ENCODE measurements around the gene HRH2. TPM values are rescaled to one million over a fixed set of nuclear protein-coding genes. Genes with fewer than 3 reads are reported as not detected.

Gene HRH2
- total RNA-seq, 1 donor from 2014 or later, result 96.9 TPM

- H3K4me1 Mint-ChIP-seq (ENCODE audit: low read depth), result no peaks in the 10 kb centered on the region
- H3K4me3 Mint-ChIP-seq, result no peak overlapping the region
- intact Hi-C loops (cut with micrococcal nuclease), result no loop called here
- peaks cover 19% of the 10 kb centered on the region for H3K27me3 Mint-ChIP-seq (ENCODE audit: insufficient read depth)
- H3K36me3 Mint-ChIP-seq (ENCODE audit: low read depth), result no peaks in the 10 kb centered on the region
- DNase-seq (ENCODE audit: low spot score), result no peak
- no peaks in the 10 kb centered on the region for H3K9me3 Mint-ChIP-seq
- no peak overlapping the region for H3K27ac Mint-ChIP-seq
Observed at GRCh38 chr5:175736652-175737051, 78.8 kb downstream of the HRH2 start.

GRCh38 chr5:175737481-175737880 is 79.6 kb downstream of the HRH2 start:
- H3K4me3 Mint-ChIP-seq, result no peak overlapping the region
- H3K36me3 Mint-ChIP-seq (ENCODE audit: low read depth), result no peaks in the 10 kb centered on the region
- H3K4me1 Mint-ChIP-seq (ENCODE audit: low read depth), result no peaks in the 10 kb centered on the region
- DNase-seq (ENCODE audit: low spot score), result no peak
- peaks cover 22% of the 10 kb centered on the region for H3K27me3 Mint-ChIP-seq (ENCODE audit: insufficient read depth)
- H3K27ac Mint-ChIP-seq, result no peak overlapping the region
- intact Hi-C loops (cut with micrococcal nuclease), result no loop called here
- no peaks in the 10 kb centered on the region for H3K9me3 Mint-ChIP-seq

- no peaks in the 10 kb centered on the region for H3K36me3 Mint-ChIP-seq (ENCODE audit: low read depth)
Observed at GRCh38 chr5:175738126-175738525, 80.3 kb downstream of the HRH2 start.

GRCh38 chr5:175738602-175739133 is 80.8 kb downstream of the HRH2 start:
- Mint-ChIP-seq H3K9me3 (no peaks in the 10 kb centered on the region), H3K27me3 (ENCODE audit: insufficient read depth) (peaks cover 27% of the 10 kb centered on the region), H3K36me3 (ENCODE audit: low read depth) (no peaks in the 10 kb centered on the region), H3K4me3 (no peak overlapping the region), H3K4me1 (ENCODE audit: low read depth) (no peaks in the 10 kb centered on the region), H3K27ac (no peak overlapping the region)
- intact Hi-C loops (cut with micrococcal nuclease), result no loop called here
- no peak for DNase-seq (ENCODE audit: low spot score)

More at GRCh38 chr5:175738126-175738525, 80.3 kb downstream of the HRH2 start:
- no peak for DNase-seq (ENCODE audit: low spot score)
- intact Hi-C loops (cut with micrococcal nuclease), result no loop called here
- no peak overlapping the region for H3K4me3 Mint-ChIP-seq
- H3K4me1 Mint-ChIP-seq (ENCODE audit: low read depth), result no peaks in the 10 kb centered on the region
- H3K9me3 Mint-ChIP-seq, result no peaks in the 10 kb centered on the region
- H3K27me3 Mint-ChIP-seq (ENCODE audit: insufficient read depth), result peaks cover 27% of the 10 kb centered on the region
- H3K27ac Mint-ChIP-seq, result no peak overlapping the region

GRCh38 chr5:175740014-175740413 is 82.1 kb downstream of the HRH2 start:
- Mint-ChIP-seq H3K27ac (no peak overlapping the region), H3K36me3 (ENCODE audit: low read depth) (no peaks in the 10 kb centered on the region), H3K9me3 (no peaks in the 10 kb centered on the region), H3K4me1 (ENCODE audit: low read depth) (no peaks in the 10 kb centered on the region), H3K4me3 (no peak overlapping the region), H3K27me3 (ENCODE audit: insufficient read depth) (peaks cover 30% of the 10 kb centered on the region)
- DNase-seq (ENCODE audit: low spot score), result no peak
- intact Hi-C loops (cut with micrococcal nuclease), result no loop called here

GRCh38 chr5:175741556-175741955 is 83.7 kb downstream of the HRH2 start:
- H3K27ac Mint-ChIP-seq, result no peak overlapping the region
- no peak overlapping the region for H3K4me3 Mint-ChIP-seq
- no peaks in the 10 kb centered on the region for H3K4me1 Mint-ChIP-seq (ENCODE audit: low read depth)
- no peak for DNase-seq (ENCODE audit: low spot score)
- intact Hi-C loops (cut with micrococcal nuclease), result no loop called here
- H3K9me3 Mint-ChIP-seq, result no peaks in the 10 kb centered on the region
- no peaks in the 10 kb centered on the region for H3K36me3 Mint-ChIP-seq (ENCODE audit: low read depth)
- peaks cover 31% of the 10 kb centered on the region for H3K27me3 Mint-ChIP-seq (ENCODE audit: insufficient read depth)

- DNase-seq (ENCODE audit: low spot score), result no peak
- Mint-ChIP-seq H3K27me3 (ENCODE audit: insufficient read depth) (peaks cover 30% of the 10 kb centered on the region), H3K9me3 (no peaks in the 10 kb centered on the region), H3K4me1 (ENCODE audit: low read depth) (peaks cover 6% of the 10 kb centered on the region), H3K4me3 (no peak overlapping the region), H3K27ac (no peak overlapping the region), H3K36me3 (ENCODE audit: low read depth) (no peaks in the 10 kb centered on the region)
- intact Hi-C loops (cut with micrococcal nuclease), result no loop called here
Observed at GRCh38 chr5:175742290-175742994, 84.6 kb downstream of the HRH2 start.

- Mint-ChIP-seq H3K9me3 (no peaks in the 10 kb centered on the region), H3K4me1 (ENCODE audit: low read depth) (peaks cover 6% of the 10 kb centered on the region), H3K27me3 (ENCODE audit: insufficient read depth) (peaks cover 36% of the 10 kb centered on the region), H3K36me3 (ENCODE audit: low read depth) (no peaks in the 10 kb centered on the region), H3K27ac (no peak overlapping the region), H3K4me3 (no peak overlapping the region)
- intact Hi-C loops (cut with micrococcal nuclease), result no loop called here
- DNase-seq (ENCODE audit: low spot score), result no peak
Observed at GRCh38 chr5:175743676-175744210, 85.9 kb downstream of the HRH2 start.

- Mint-ChIP-seq H3K9me3 (no peaks in the 10 kb centered on the region), H3K27ac (no peak overlapping the region), H3K36me3 (ENCODE audit: low read depth) (no peaks in the 10 kb centered on the region), H3K4me1 (ENCODE audit: low read depth) (peaks cover 6% of the 10 kb centered on the region), H3K27me3 (ENCODE audit: insufficient read depth) (peaks cover 36% of the 10 kb centered on the region), H3K4me3 (no peak overlapping the region)
- no peak for DNase-seq (ENCODE audit: low spot score)
- intact Hi-C loops (cut with micrococcal nuclease), result no loop called here
Observed at GRCh38 chr5:175745210-175745609, 87.3 kb downstream of the HRH2 start.

GRCh38 chr5:175746851-175747250 is 89.0 kb downstream of the HRH2 start:
- Mint-ChIP-seq H3K4me3 (no peak overlapping the region), H3K4me1 (ENCODE audit: low read depth) (peaks cover 6% of the 10 kb centered on the region), H3K9me3 (no peaks in the 10 kb centered on the region), H3K27ac (no peak overlapping the region), H3K36me3 (ENCODE audit: low read depth) (no peaks in the 10 kb centered on the region), H3K27me3 (ENCODE audit: insufficient read depth) (peaks cover 28% of the 10 kb centered on the region)
- DNase-seq (ENCODE audit: low spot score), result no peak
- intact Hi-C loops (cut with micrococcal nuclease), result no loop called here

GRCh38 chr5:175747539-175748060 is 89.7 kb downstream of the HRH2 start:
- Mint-ChIP-seq H3K27ac (no peak overlapping the region), H3K4me3 (no peak overlapping the region), H3K36me3 (ENCODE audit: low read depth) (no peaks in the 10 kb centered on the region), H3K27me3 (ENCODE audit: insufficient read depth) (peaks cover 28% of the 10 kb centered on the region), H3K9me3 (no peaks in the 10 kb centered on the region), H3K4me1 (ENCODE audit: low read depth) (peaks cover 6% of the 10 kb centered on the region)
- DNase-seq (ENCODE audit: low spot score), result no peak
- intact Hi-C loops (cut with micrococcal nuclease), result no loop called here

GRCh38 chr5:175748650-175749049 is 90.8 kb downstream of the HRH2 start:
- intact Hi-C loops (cut with micrococcal nuclease), result no loop called here
- Mint-ChIP-seq H3K4me3 (no peak overlapping the region), H3K36me3 (ENCODE audit: low read depth) (no peaks in the 10 kb centered on the region), H3K27me3 (ENCODE audit: insufficient read depth) (peaks cover 23% of the 10 kb centered on the region), H3K27ac (no peak overlapping the region), H3K9me3 (no peaks in the 10 kb centered on the region), H3K4me1 (ENCODE audit: low read depth) (peaks cover 6% of the 10 kb centered on the region)
- DNase-seq (ENCODE audit: low spot score), result no peak

GRCh38 chr5:175749591-175749990 is 91.7 kb downstream of the HRH2 start:
- Mint-ChIP-seq H3K4me3 (no peak overlapping the region), H3K36me3 (ENCODE audit: low read depth) (no peaks in the 10 kb centered on the region), H3K9me3 (no peaks in the 10 kb centered on the region), H3K4me1 (ENCODE audit: low read depth) (peaks cover 6% of the 10 kb centered on the region), H3K27ac (no peak overlapping the region), H3K27me3 (ENCODE audit: insufficient read depth) (peaks cover 20% of the 10 kb centered on the region)
- intact Hi-C loops (cut with micrococcal nuclease), result no loop called here
- no peak for DNase-seq (ENCODE audit: low spot score)
